Astrocyte of the cerebellum (primary cell): Measurements from ENCODE around the gene IQSEC1.

Experiments used
- DNase-seq: peaks from one replicate; pipeline ENCODE4 v3.0.0-alpha.2; 2011; ENCODE audit warnings: low read depth
- H3K4me3 ChIP-seq: 2 replicates; pipeline ENCODE4 v1.5.1; 2011; ENCODE audit warnings: mild to moderate bottlenecking, low read depth, low read length, moderate library complexity
- CTCF ChIP-seq: IDR thresholded peaks from 2 replicates; pipeline ENCODE4 v1.5.1; 2012; ENCODE audit warnings: low read length, low read depth, moderate library complexity, mild to moderate bottlenecking; ENCODE audit errors: missing control alignments
- in situ Hi-C: cut with HindIII; loops from 2 replicates; pipeline ENCODE4 v1.10.0; 2017; ENCODE audit warnings: low sequenced_read_pairs

The IQSEC1 gene

GRCh38 chr3:12947504-12948369, 125.5 kb downstream of the IQSEC1 start:
- no peak for DNase-seq
- in situ Hi-C loops = no loop called here
- TF ChIP-seq CTCF = peak; percentile 13
- no peak overlapping the region for H3K4me3 ChIP-seq

GRCh38 chr3:12946649-12947316, 126.4 kb downstream of the IQSEC1 start:
- TF ChIP-seq CTCF = no peak
- DNase-seq = no peak
- in situ Hi-C loops = no loop called here
- no peak overlapping the region for H3K4me3 ChIP-seq

- in situ Hi-C loops = no loop called here
- DNase-seq = no peak
- no peak for TF ChIP-seq CTCF
- H3K4me3 ChIP-seq = no peak overlapping the region
Measured at GRCh38 chr3:12946251-12946648, 127.0 kb downstream of the IQSEC1 start.

GRCh38 chr3:12944849-12945248, 128.4 kb downstream of the IQSEC1 start:
- no peak for DNase-seq
- TF ChIP-seq CTCF = no peak

GRCh38 chr3:12944413-12944812, 128.8 kb downstream of the IQSEC1 start:
- H3K4me3 ChIP-seq = no peak overlapping the region
- in situ Hi-C loops = no loop called here
- DNase-seq = no peak
- TF ChIP-seq CTCF = no peak

More at GRCh38 chr3:12944849-12945248, 128.4 kb downstream of the IQSEC1 start:
- in situ Hi-C loops = no loop called here
- no peak overlapping the region for H3K4me3 ChIP-seq

- in situ Hi-C loops = no loop called here
- TF ChIP-seq CTCF = no peak
- H3K4me3 ChIP-seq = no peak overlapping the region
- no peak for DNase-seq
Measured at GRCh38 chr3:12943124-12944021, 129.9 kb downstream of the IQSEC1 start.
